GM18867 (cell line): ENCODE results near the gene ILDR2.

ENCODE experiments used
- ATAC-seq: cut with Tn5 transposase; IDR thresholded peaks from one replicate; pipeline ENCODE4 v1.9.1; 2021; ENCODE audit warnings: mild to moderate bottlenecking, moderate library complexity; ENCODE audit not compliant: unreplicated experiment

The ILDR2 gene

DNA sequence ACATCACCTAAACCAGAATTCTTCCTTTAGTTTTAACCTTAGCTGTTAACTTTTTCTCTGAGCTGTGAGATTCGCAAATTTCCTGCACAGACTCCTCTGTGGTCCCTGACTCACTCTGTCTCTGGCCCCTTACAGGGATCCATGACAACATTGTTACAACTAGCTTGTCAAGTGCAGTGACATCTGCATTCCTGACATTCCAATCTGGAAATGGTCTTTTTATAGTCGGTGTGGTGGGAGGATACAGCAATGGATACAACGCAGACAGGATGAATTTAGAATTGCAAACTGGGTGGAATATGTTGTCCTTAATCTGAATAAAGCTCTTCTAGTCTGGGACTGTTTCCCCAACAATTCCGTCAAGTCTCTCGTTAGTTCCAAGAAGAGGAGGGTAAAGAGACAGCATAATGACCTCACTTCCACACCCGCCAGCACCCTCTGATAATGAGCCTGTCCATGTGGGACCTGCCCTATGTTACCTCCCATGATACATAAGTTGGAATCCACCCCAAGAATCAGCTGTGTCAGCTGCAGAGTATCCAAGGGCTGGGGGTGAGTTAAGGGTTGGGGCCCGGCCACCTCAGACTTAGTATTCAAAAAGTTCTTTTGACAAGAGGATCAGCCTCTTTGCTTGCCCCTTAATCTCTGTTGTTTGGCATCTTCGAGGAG lies 49.4 kb downstream of the ILDR2 start:
- ATAC-seq: no peak

DNA sequence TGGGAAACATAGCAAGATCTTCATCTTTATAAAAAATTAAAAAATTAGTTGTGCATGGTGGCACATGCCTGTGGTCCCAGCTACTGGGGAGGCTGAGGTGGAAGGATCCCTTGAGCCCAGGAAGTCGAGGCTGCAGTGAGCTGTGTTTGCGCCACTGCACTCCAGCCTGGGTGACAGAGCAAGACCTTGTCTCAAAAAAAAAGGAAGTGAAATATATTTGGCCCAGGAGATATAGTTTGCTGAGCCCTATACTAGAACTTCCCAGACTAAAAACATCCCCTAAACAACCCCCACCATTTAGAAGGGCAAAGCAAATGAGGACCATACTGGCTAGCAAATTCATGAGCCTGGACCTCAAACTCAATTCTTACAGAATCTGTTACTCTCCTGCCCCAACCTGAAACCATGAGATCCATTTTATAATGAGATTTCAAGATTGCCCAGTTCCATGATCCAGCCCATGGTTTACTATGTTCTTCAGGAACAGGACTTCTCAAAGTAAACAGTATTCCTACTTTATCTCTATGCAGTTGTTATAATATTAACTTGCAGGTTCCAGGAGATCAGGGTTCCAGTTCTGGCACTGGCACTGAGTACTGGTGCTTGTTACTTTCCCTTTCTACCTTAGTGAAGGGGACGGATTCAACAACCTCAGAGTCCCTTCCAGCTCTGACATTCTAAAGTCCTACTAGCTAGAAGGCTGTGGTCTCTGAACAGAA lies 50.4 kb downstream of the ILDR2 start:
- no peak for ATAC-seq

DNA sequence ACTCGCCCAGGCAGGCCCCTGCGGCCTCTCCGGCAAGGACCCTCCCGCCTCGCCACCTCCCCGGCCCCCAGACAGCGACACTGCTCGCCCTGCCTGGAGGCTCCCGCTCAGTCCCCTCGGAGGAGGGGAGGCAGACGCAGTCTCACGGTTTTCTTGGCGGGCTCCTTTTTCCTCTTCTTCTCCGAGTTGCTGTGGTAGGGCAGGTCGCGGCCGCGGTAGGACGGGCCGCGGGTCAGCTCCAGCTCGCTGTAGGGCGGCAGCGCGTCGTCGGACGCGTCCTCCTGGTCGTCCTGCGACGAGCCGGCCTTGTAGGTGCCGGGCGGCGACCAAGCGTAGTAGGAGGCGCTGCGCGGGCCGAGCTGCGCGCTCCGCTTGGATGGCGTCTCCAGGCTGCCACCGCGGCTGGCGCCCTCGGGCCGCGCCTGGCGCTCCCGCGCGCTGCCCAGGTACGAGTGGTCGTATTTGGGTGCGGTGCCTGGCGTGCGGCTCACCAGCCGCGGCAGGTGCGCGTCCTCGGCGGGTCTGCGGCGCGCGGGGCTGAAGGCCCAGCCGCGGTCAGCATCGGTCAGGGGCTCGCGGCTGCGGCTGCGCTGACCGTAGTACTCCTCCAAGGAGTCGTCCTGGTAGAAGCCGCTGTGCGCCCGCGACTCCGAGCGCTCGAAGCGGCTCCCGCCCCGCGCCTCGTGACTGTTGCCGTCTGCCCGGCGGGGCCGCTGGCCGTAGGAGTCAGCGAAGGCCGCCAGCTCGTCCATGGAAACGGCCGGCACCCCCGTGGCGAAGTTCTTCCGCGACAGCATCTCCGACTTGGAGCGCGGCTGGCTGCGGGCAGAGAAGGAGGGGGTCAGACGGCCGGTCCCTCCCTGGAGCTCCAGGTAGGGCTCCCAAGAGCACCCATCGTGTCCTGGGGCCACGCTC lies 54.5 kb downstream of the ILDR2 start:
- ATAC-seq: no peak

DNA sequence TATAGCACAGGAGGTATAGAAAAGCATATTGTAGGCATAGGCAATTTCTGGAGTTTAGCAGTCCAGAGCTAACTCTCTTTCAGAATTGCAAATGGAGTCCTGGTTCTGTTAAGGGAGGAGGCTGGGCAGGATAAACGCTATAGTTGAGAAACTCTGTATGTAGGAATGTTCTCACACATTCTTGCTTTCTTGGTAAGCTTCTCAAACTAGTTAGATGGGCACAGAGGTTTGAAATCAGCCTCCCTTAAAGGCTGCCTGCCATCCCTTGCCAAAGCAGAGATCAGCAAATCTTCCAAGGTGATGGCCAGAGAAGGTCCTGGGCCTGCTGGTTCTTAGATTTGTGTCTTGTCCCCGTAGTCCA lies 56.4 kb downstream of the ILDR2 start:
- no peak for ATAC-seq

DNA sequence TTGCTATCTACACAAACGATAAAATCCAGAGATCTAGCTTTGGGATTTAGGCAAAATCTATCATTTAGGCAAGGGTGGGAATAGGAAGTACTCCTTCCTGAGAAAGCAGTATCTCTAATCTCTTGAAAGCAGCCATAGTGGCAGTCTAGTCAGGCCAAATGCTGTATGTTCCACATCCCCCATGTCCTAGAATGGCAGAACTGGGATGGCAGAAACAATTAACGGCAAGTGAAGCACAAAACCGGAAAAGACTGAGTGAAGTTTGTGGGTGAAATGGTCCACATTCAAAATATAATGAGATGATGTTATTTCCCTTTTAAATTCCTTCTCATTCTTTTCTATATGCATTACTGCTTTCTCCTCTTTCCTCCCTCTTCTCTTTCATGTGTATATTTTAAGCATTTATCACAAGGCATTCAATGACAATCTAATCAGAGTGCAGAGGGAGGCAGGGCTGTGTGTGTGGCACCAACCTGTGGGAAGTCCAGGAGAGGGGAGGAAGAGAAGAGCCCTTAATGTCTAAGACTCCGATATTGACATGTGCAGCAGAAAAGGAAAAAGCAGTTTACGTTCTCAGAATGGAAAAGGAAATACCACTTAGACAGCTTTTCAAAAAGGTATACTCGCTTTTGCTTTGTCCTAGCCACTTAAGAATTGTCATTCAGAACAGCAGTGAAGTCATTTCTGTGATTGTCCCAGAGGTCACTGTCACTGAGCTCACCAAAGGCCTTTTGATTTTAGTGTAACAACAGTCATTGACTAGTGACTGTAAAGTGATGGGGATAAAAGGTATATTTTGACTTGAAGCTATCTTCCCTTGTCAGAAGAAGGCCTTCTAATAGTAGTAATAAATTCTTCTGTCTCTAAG lies 57.0 kb downstream of the ILDR2 start:
- ATAC-seq: no peak

DNA sequence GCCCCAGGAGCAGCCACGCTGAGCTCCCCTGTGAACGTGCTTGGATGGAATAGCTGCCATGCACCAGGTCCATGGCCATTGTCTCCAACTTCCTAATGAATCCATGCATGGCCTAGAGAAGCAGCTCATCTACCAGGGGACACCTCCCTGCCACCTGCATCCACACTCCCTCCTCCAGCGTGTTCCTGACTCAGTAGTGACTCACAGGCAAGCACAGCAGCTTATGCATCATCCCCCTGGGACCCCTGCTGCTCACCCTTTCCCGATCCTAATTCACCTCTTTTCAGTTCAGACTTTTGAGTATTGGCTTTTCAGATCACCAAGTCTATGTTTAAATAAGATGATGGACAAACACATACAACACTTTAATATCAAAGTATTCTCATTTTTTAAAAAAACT lies 59.4 kb downstream of the ILDR2 start:
- no peak for ATAC-seq

DNA sequence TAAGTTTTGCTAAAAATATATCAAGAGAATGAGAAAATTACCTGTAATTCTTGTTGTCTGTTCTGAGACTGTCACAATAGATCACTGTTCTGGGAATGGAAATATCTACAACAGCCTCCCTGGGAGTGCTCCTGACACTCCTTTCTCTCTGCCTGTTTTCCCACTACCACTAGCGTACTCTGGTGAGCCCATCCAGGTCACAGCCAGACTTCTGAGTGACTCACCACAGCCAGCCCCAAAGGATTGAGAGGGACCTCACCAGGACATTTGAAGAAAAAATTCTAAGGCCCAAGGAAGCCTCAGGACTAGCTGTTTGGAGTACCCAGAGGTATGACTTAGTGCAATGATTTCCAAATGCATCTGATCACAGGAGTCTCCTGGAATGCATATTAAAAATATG lies 60.3 kb downstream of the ILDR2 start:
- no peak for ATAC-seq

DNA sequence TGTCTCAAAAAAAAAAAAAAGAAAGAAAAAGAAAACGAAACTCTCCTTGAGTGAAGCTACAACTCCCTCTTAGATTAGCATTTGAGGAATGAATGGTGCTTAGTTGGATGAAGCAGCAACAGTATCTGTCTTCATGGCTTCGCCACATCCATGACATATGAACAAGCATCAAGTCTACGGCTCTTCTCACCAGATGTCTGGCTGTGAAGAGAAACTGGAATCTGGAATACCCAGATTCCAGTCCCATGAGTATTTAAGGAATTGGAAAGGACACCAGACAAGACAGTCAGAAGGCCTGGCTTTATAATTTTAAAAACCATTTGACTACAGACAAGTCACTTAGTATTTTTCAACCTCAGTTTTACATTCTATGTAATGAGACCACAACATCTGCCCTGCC lies 61.2 kb downstream of the ILDR2 start:
- no peak for ATAC-seq

DNA sequence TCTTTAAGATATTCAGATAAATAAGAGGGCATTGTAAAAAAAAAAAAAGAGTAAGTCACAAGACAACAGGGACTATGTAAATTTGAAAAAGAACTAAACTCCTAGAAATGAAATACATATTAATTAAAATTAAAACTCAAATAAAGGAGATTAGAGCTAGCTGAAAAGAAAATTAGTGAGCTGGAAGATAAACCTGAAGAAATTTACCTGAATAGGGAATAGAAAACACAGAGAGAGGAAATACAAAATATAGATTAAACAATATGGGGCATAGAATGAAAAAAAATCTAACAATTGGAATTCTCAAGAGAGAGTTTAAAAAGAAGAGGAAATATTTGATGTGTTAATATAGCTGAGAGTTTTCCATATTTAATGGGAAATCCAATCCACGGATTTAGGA lies 63.7 kb downstream of the ILDR2 start:
- no peak for ATAC-seq

DNA sequence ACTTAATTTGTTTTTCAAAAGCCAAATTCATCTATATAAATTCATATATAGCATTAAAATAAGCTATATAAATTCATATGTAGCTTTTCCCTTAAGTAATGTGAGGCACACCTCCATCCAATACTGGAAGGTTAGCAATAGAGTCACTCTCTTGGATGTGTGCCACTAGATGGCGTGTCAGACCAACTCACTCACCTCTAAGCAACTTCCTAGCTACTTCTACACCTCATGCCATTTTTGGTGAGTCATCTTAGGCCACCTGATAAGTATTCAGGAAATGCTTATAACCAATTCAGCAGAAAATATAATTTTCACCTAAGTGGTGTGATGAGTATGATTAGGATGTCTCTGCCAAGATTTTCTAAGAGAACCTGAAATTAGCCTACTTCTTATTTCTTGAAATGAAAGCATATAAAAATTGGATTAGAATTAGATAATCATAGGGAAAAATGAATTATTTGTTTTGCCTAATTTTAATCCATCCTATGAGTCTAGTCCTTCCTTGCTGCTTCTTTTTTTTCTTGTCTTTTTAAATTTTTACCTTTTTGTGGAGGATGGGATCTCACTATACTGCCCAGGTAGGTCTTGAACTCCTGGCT lies 64.8 kb downstream of the ILDR2 start:
- peak; percentile 93 for ATAC-seq

DNA sequence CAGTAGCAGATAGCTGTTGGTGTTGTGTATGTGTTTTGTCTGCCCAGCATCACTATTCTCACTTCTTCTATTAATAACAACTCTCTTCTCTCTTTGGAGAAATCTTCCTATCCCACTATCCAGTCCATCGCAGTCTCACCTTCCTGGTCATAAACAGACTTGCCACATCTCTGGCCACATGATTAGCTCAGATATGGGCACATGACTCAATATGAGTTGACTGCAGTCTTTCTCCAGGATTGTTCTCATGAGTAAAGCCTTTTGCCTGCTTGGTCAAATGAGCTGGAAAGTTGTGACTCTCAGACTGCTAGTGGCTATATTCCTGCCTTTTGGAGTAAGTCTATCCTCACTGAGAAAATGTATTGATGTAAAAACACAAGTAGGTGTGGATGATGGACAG lies 66.4 kb downstream of the ILDR2 start:
- ATAC-seq: no peak

DNA sequence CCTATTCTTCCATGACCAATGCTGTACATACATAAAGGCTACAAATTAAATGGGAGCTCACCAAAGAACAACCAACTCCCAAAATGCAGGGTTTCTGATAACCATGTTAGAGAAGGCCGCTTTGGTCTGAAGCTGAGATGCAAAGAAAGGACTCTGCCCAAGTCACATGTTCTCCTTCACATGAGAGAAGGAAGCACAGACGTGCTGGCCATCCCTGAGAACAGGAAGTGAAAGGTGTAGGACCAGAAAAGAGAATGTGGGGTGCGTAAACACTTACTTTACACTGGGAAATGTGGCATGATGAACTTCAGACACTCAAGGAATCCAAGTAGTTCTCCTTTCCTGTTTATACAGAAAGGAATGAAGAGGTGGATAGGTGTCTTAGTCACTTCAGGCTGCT lies 67.6 kb downstream of the ILDR2 start:
- peak; percentile 61 for ATAC-seq

DNA sequence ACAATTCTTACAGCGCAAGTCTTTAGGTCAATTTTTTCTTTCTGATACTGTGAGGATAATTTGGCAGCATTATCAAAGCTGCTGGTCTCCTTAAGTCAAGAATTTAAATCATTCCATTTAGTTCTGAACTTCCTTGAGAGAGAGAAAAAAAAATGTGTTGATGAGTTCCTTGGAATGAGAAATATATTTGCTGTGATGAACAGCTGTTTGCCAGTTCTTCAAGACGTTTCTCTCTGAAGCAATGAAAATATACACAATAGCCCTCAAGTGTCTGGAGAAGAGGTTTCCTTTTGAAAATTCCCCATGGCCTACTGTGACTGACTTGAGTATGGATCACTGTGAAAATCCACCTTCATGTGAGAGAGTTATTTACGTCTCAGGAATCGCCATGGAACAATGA lies 68.3 kb downstream of the ILDR2 start:
- no peak for ATAC-seq

DNA sequence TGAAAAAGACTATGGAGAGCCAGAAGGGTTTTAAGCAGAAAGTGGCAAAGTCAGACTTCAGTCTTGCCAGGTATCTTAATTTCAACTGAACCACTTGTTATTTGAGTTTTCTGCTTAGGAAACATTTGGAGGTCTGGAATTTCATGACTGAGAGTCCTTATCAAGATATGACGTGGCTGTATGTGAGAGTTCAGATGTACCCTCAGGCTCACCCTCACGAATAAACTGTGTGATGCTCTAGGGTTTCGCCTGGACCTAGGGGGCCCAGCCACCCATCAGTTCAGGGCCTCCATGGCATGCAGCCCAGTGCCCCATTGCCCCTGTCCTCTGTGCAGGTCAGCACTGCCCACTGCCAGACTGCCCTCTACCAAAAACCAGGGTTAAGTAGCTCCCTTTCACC lies 68.7 kb downstream of the ILDR2 start:
- no peak for ATAC-seq

DNA sequence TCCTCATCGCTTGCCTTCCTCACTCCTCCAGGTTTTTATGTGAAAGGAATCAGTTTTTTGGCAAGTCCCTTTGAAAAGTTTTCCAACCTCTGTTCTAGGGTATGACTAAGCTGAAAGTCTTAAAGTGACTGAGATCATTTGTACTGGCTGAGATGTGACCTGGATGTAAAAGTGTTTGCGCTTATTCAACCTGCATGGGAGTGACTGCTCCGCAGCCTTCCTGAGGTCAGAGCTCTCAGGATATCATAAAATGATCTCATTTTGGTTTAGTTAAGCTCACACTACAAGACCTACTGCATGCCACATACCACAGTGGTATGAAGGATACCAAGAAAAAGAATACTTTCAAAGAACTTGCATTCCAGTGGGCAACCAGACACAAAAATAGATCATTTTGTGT lies 69.4 kb downstream of the ILDR2 start:
- no peak for ATAC-seq

DNA sequence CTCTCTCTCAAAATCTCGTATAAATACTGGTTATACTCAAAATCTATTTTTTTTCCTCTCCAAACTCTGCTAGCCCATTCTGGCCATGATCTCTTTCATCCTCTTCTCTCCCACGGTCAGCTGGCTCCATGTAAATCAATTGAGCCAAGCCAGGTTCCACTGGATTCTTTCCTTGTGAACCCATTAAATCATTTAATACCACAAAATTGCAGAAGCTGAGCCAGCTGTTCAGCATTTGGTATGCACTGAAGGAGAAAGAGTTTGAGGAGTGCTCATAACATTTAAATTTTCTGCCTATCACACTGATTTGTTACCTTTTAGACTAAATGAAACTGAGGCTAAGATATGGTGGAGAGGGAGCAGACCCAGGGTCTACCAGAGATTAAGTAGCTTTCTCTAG lies 70.2 kb downstream of the ILDR2 start:
- no peak for ATAC-seq

DNA sequence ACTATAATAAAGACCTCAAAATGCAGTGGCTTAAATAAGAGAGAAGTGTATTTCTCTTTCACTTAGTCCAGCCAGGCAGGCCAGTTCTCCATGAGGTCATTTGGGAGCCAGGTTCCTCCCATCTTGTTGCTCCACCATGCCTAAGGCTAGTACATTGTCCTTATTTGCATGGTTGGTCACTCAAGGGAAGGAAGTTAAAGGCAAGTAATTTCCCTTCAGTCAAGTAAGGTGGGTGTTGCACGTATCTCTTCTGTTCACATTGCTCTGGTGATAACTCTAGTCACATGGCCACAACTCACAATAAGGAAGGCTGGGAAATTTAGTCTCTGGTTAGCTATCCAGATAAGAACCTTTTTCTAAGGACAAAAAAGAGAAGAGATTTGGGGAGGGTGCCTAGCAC lies 72.1 kb downstream of the ILDR2 start:
- no peak for ATAC-seq

DNA sequence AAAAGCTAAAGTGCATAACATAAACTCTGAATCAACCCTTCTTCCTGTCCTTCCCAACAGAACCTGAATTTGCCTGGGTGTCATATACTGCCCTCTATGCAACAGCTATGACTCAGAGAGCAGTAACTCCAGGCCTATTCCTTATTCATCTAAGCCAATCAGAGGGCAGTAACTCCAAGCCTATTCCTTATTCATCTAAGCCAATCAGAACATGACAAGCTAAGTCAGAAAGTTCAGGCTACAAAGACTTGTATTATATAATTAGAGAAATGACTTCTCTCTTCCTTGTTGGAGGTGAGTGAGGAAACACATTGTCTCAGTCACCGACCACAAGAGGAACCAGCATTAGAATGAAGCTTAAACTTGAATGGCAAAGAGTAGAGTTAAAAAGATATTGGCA lies 73.1 kb downstream of the ILDR2 start:
- ATAC-seq: no peak

DNA sequence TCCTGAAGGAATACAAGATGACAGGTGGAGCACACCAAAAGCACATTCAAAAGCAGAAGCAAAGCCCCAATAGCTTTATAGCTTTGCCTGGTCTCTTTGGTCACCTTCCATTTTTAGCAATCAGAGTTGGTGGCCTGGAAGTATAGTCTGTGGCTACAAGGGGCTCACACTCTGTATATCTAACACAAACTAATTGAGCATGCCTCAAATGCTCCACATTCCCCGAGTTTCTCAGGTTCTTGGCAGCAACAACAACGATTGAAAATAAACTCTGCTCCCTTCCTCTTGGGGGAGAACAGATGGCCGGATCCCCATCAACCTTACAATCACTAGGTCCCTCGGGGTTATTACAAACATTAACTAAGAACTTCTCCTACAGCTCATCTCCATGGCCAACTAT lies 74.4 kb downstream of the ILDR2 start:
- ATAC-seq: no peak

DNA sequence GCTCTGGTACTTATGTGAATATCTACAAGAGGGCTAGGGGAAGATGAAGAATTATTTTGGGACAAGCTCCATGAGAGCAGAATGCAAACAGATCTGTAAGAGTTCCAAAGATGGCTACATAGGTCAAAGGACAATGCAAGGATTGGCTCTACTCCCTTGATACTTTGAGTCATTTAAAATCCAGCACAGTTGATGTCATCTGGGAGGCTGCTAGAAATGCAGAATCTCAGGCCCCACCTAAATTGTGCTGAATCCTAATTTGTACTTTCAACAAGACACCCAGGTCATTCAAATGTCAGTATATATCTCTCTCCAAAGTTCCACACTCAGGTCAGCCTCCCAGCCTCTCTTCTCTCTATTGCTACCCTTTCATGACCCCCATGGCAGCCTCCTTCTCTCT lies 75.6 kb downstream of the ILDR2 start:
- ATAC-seq: no peak

DNA sequence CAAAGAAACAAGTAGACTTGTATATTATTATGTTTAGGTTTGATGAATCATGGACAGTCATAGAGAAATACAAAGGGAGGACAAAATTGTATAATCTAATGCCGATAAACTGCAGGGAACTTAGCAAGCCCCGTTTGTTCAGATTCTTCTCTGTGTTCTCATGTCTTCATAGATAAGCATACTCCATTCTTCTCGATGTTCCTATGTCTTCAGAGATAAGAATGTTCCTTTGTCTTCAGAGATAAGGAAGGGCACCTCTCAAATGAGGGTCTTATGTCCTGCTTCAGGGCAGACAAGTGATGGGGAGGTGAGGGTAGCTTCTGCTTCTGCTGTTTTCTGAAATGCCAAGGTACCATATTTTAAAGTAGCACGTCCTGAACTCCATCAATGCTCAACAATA lies 79.6 kb downstream of the ILDR2 start:
- no peak for ATAC-seq
